GM18907 (cell line): Measurements from ENCODE around the gene ABO.
"Not testable (repeated sequence)": the region's sequence is repeated elsewhere in the genome, so short reads cannot be mapped to it uniquely, and the experiment has no call there.

Source experiments
- ATAC-seq: cut with Tn5 transposase; IDR thresholded peaks from one replicate; pipeline ENCODE4 v1.9.1; 2021; ENCODE audit warnings: mild to moderate bottlenecking, moderate library complexity; ENCODE audit not compliant: unreplicated experiment

The ABO gene

GRCh38 chr9:133227242-133227860 is 47.6 kb downstream of the ABO start:
- ATAC-seq, result no peak

- ATAC-seq, result no peak
Measured at GRCh38 chr9:133226219-133227171, 48.5 kb downstream of the ABO start.

GRCh38 chr9:133225171-133226011 is 49.6 kb downstream of the ABO start:
- ATAC-seq, result no peak

- no peak for ATAC-seq
Measured at GRCh38 chr9:133224762-133225161, 50.2 kb downstream of the ABO start.

- ATAC-seq, result not testable (repeated sequence)
Measured at GRCh38 chr9:133223159-133223756, 51.7 kb downstream of the ABO start.

- not testable (repeated sequence) for ATAC-seq
Measured at GRCh38 chr9:133221994-133222393, 53.0 kb downstream of the ABO start.

GRCh38 chr9:133221177-133221809 is 53.7 kb downstream of the ABO start:
- no peak for ATAC-seq

GRCh38 chr9:133218049-133218975 is 56.7 kb downstream of the ABO start:
- not testable (repeated sequence) for ATAC-seq

GRCh38 chr9:133217333-133217988 is 57.5 kb downstream of the ABO start:
- not testable (repeated sequence) for ATAC-seq

- not testable (repeated sequence) for ATAC-seq
Measured at GRCh38 chr9:133214276-133214675, 60.7 kb downstream of the ABO start.

GRCh38 chr9:133210609-133211008 is 64.4 kb downstream of the ABO start:
- ATAC-seq, result no peak

GRCh38 chr9:133210202-133210532 is 64.8 kb downstream of the ABO start:
- ATAC-seq, result no peak

GRCh38 chr9:133209327-133210201 is 65.4 kb downstream of the ABO start:
- ATAC-seq, result not testable (repeated sequence)

- ATAC-seq, result not testable (repeated sequence)
Measured at GRCh38 chr9:133208880-133209300, 66.1 kb downstream of the ABO start, which contains the start of gene OBP2B. TSS of gene OBP2B (minus strand) at chr9:133209250. CDS start at chr9:133209199, 51 bp downstream.

GRCh38 chr9:133208171-133208879 is 66.7 kb downstream of the ABO start:
- ATAC-seq, result not testable (repeated sequence)

- ATAC-seq, result no peak
Measured at GRCh38 chr9:133207540-133208170, 67.3 kb downstream of the ABO start.
